K562 (cell line): Measurements from ENCODE around the gene C4A. TPM values are rescaled to one million over a fixed set of nuclear protein-coding genes. Genes with fewer than 3 reads are reported as not detected.

ENCODE experiments used
- E2F4 ChIP-seq: sonication (generic); formaldehyde crosslinking; IDR thresholded peaks from 2 replicates; pipeline ENCODE4 v1.8.0; 2022; ENCODE audit warnings: mild to moderate bottlenecking, low read depth, missing genetic modification reagents
- HMG20A ChIP-seq: fragments of 450-650 bp; formaldehyde crosslinking; conservative IDR thresholded peaks from 2 replicates; pipeline ENCODE4 v1.4.0; 2020; ENCODE audit warnings: mild to moderate bottlenecking, mixed read lengths
- LCOR ChIP-seq: sonication (generic); formaldehyde crosslinking; IDR thresholded peaks from 2 replicates; pipeline ENCODE4 v1.8.0; 2022; ENCODE audit warnings: mild to moderate bottlenecking, missing genetic modification reagents
- MAFF ChIP-seq: IDR thresholded peaks from 2 replicates; pipeline ENCODE4 v1.6.1; 2012; ENCODE audit warnings: low read length, improper control_type of control experiment
- MAFK ChIP-seq: IDR thresholded peaks from 2 replicates; pipeline ENCODE4 v1.6.1; 2011; ENCODE audit warnings: low read length, improper control_type of control experiment
- NFATC3 ChIP-seq: fragments of 450-650 bp; IDR thresholded peaks from 2 replicates; pipeline ENCODE4 v1.6.1; 2017; ENCODE audit warnings: mild to moderate bottlenecking
- SETDB1 ChIP-seq: IDR thresholded peaks from one replicate; pipeline ENCODE4 v1.6.1; 2012; ENCODE audit warnings: low read length, control low read depth, inconsistent platforms
- SRF ChIP-seq, 2 experiments: fragments of 250-450, 450-650 bp in 1 of 2; sonication (Bioruptor Pico) in 1 of 2; sonication (generic) in 1 of 2; formaldehyde crosslinking; IDR thresholded peaks; 2 replicates each; pipeline versions ENCODE4 v1.5.0 to v1.5.1; 2020 to 2022; ENCODE audit warnings: mild to moderate bottlenecking in 1 of 2, missing genetic modification reagents in 1 of 2
- SUPT5H ChIP-seq: fragments of 450-650 bp; IDR thresholded peaks from 2 replicates; pipeline ENCODE4 v1.6.1; 2016
- TCFL5 ChIP-seq: fragments of 250-450 bp; sonication (Bioruptor Pico); conservative IDR thresholded peaks from 2 replicates; pipeline ENCODE4 v1.6.1; 2021; ENCODE audit warnings: mild to moderate bottlenecking, moderate library complexity, matching md5 sums
- ZFP36 ChIP-seq: fragments of 150-350 bp; IDR thresholded peaks from 2 replicates; pipeline ENCODE4 v1.6.1; 2018; ENCODE audit warnings: low read length, low read depth; ENCODE audit not compliant: partially characterized antibody
- ZNF146 ChIP-seq: IDR thresholded peaks from one replicate; pipeline ENCODE4 v1.6.1; 2018; ENCODE audit warnings: missing compliant biosample characterization; ENCODE audit not compliant: unreplicated experiment
- ZNF224 ChIP-seq: sonication (generic); formaldehyde crosslinking; IDR thresholded peaks from 2 replicates; pipeline ENCODE4 v1.8.0; 2022; ENCODE audit warnings: mild to moderate bottlenecking, missing genetic modification reagents
- ZNF282 ChIP-seq: sonication (generic); formaldehyde crosslinking; IDR thresholded peaks from 2 replicates; pipeline ENCODE4 v1.8.1; 2023; ENCODE audit warnings: missing genetic modification reagents
- ZNF79 ChIP-seq: fragments of 250-450 bp; sonication (Bioruptor Pico); IDR thresholded peaks from 2 replicates; pipeline ENCODE4 v1.4.0; 2020; ENCODE audit warnings: low read depth, mild to moderate bottlenecking, moderate library complexity
- polyA plus RNA-seq, 8 experiments: library from polyadenylated mRNA; depleted of rRNA in 4 of 8; stranded (reverse) in 5 of 8; unstranded in 3 of 8; fragments of >200 nt; fragmentation: Nextera tagmentation in 2 of 8; fragmentation: Illumina TruSeq in 1 of 8; extraction: Ambion mirVana in 2 of 8; extraction: Trizol in 1 of 8; gene quantifications; 2 replicates each; pipeline versions ENCODE4 v1.2.1 to v1.2.3, GENCODE V29; 2011 to 2014; ENCODE audit warnings: inconsistent platforms in 1 of 8, missing spikeins in 1 of 8
- total RNA-seq, 7 experiments: library from RNA; depleted of rRNA in 6 of 7; stranded (reverse); fragments of >200 nt in 6 of 7; fragmentation: Illumina TruSeq in 2 of 7; extraction: Trizol in 2 of 7; gene quantifications; 2 replicates each; pipeline versions ENCODE4 v1.2.1 to v1.2.3, GENCODE V29; 2011 to 2021; ENCODE audit warnings: low replicate concordance in 1 of 7
- TF ChIP-seq, protein P1 (sequence below): sonication (generic); formaldehyde crosslinking; IDR thresholded peaks from 2 replicates; pipeline ENCODE4 v1.9.0; 2022; ENCODE audit warnings: mild to moderate bottlenecking, missing genetic modification reagents
- TF ChIP-seq, protein P2 (sequence below): fragments of 200-600 bp; sonication (generic); IDR thresholded peaks from one replicate; pipeline ENCODE4 v1.6.1; 2012; ENCODE audit warnings: mild to moderate bottlenecking, low read depth, low read length, inconsistent platforms

C4A gene
- total and polyA plus RNA-seq, 9 of the 15 experiments (the other 6 are each of a cell fraction or from before 2014, with no cell fraction given), result 0.27 to 7.6 (median 5.0) TPM

GRCh38 chr6:31949926-31950548 lies 31.8 kb upstream of the C4A start (continued):
- no peak for TF ChIP-seq ZNF146
- no peak for TF ChIP-seq ZNF282 (CRISPR knock-in tag)
- TF ChIP-seq, protein P1, sequence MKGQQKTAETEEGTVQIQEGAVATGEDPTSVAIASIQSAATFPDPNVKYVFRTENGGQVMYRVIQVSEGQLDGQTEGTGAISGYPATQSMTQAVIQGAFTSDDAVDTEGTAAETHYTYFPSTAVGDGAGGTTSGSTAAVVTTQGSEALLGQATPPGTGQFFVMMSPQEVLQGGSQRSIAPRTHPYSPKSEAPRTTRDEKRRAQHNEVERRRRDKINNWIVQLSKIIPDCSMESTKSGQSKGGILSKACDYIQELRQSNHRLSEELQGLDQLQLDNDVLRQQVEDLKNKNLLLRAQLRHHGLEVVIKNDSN, result peak; percentile 7; the same call in 1 of the 2 replicates
- no peak for TF ChIP-seq TCFL5 (CRISPR knock-in tag)
- TF ChIP-seq LCOR (CRISPR knock-in tag), result no peak
- no peak for TF ChIP-seq HMG20A
- TF ChIP-seq SETDB1, result no peak
- no peak for TF ChIP-seq ZFP36
- TF ChIP-seq SUPT5H, result 0 out of 2 replicates have a peak, but pooled peaks have one; percentile 25
- TF ChIP-seq, protein P2, sequence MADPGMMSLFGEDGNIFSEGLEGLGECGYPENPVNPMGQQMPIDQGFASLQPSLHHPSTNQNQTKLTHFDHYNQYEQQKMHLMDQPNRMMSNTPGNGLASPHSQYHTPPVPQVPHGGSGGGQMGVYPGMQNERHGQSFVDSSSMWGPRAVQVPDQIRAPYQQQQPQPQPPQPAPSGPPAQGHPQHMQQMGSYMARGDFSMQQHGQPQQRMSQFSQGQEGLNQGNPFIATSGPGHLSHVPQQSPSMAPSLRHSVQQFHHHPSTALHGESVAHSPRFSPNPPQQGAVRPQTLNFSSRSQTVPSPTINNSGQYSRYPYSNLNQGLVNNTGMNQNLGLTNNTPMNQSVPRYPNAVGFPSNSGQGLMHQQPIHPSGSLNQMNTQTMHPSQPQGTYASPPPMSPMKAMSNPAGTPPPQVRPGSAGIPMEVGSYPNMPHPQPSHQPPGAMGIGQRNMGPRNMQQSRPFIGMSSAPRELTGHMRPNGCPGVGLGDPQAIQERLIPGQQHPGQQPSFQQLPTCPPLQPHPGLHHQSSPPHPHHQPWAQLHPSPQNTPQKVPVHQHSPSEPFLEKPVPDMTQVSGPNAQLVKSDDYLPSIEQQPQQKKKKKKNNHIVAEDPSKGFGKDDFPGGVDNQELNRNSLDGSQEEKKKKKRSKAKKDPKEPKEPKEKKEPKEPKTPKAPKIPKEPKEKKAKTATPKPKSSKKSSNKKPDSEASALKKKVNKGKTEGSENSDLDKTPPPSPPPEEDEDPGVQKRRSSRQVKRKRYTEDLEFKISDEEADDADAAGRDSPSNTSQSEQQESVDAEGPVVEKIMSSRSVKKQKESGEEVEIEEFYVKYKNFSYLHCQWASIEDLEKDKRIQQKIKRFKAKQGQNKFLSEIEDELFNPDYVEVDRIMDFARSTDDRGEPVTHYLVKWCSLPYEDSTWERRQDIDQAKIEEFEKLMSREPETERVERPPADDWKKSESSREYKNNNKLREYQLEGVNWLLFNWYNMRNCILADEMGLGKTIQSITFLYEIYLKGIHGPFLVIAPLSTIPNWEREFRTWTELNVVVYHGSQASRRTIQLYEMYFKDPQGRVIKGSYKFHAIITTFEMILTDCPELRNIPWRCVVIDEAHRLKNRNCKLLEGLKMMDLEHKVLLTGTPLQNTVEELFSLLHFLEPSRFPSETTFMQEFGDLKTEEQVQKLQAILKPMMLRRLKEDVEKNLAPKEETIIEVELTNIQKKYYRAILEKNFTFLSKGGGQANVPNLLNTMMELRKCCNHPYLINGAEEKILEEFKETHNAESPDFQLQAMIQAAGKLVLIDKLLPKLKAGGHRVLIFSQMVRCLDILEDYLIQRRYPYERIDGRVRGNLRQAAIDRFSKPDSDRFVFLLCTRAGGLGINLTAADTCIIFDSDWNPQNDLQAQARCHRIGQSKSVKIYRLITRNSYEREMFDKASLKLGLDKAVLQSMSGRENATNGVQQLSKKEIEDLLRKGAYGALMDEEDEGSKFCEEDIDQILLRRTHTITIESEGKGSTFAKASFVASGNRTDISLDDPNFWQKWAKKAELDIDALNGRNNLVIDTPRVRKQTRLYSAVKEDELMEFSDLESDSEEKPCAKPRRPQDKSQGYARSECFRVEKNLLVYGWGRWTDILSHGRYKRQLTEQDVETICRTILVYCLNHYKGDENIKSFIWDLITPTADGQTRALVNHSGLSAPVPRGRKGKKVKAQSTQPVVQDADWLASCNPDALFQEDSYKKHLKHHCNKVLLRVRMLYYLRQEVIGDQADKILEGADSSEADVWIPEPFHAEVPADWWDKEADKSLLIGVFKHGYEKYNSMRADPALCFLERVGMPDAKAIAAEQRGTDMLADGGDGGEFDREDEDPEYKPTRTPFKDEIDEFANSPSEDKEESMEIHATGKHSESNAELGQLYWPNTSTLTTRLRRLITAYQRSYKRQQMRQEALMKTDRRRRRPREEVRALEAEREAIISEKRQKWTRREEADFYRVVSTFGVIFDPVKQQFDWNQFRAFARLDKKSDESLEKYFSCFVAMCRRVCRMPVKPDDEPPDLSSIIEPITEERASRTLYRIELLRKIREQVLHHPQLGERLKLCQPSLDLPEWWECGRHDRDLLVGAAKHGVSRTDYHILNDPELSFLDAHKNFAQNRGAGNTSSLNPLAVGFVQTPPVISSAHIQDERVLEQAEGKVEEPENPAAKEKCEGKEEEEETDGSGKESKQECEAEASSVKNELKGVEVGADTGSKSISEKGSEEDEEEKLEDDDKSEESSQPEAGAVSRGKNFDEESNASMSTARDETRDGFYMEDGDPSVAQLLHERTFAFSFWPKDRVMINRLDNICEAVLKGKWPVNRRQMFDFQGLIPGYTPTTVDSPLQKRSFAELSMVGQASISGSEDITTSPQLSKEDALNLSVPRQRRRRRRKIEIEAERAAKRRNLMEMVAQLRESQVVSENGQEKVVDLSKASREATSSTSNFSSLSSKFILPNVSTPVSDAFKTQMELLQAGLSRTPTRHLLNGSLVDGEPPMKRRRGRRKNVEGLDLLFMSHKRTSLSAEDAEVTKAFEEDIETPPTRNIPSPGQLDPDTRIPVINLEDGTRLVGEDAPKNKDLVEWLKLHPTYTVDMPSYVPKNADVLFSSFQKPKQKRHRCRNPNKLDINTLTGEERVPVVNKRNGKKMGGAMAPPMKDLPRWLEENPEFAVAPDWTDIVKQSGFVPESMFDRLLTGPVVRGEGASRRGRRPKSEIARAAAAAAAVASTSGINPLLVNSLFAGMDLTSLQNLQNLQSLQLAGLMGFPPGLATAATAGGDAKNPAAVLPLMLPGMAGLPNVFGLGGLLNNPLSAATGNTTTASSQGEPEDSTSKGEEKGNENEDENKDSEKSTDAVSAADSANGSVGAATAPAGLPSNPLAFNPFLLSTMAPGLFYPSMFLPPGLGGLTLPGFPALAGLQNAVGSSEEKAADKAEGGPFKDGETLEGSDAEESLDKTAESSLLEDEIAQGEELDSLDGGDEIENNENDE, result no peak
- no peak for TF ChIP-seq NFATC3
- TF ChIP-seq ZNF79, result no peak
- no peak for TF ChIP-seq ZNF224 (CRISPR knock-in tag)
- peak; percentile 46 for TF ChIP-seq MAFK
- TF ChIP-seq MAFF, result peak; percentile 42; the same call in 1 of the 2 replicates
- TF ChIP-seq SRF (CRISPR knock-in tag; IDR thresholded peaks at IDR 0.05), result no peak
- no peak for TF ChIP-seq E2F4 (CRISPR knock-in tag)
